Raji (cell line): ENCODE measurements around the gene NEURL4.
A peak's percentile ranks its signal among the peaks of the same experiment; 100 is the strongest.

ENCODE experiments used
- POLR2A ChIP-seq: IDR thresholded peaks from 2 replicates; pipeline ENCODE4 v1.6.1; 2011; ENCODE audit warnings: low read depth, low read length, control low read depth; ENCODE audit not compliant: insufficient read depth

The NEURL4 gene

GRCh38 chr17:7313890-7314718 is 15.0 kb downstream of the NEURL4 start:
- no peak; the same call in 1 of the 2 replicates for TF ChIP-seq POLR2A

DNA sequence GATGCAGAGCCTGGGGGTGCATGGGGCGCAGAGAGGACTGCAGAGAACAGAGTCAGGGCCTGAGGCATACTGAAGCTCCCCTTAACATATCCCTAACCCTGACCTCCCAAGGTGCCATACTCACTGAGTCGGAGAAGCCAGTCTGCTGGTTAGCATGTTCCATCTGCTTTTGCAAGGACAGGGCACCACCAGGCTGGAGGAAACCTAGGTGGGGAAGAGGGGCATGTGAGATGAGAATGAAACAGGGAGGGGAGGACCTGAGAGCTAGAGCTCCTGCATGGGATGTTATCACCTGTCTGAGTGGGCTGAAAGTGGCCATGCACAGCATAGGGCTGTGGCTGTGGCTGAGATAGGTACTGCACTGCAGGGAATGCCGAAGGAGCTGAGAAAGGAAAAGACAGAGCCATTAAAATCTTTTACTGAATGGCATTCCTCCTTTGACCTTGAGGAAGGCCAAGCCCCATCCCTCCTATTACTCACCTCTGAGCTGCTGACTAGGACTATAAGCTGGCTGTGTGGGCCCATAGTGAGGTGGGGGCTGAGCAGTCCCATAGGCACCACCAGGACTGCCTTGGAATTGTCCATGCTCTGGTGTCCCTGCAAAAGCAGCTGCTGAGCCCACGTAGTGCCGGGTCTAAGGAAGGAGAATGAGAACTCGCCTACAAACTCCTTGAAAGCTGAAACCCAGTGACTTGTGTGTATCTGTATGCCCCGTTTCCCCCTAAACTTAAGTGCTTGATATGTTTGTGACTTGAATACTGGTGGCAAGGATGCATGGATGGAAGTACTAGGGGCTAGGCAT is 15.8 kb downstream of the NEURL4 start:
- TF ChIP-seq POLR2A: 0 out of 2 replicates have a peak, but pooled peaks have one; percentile 13

DNA sequence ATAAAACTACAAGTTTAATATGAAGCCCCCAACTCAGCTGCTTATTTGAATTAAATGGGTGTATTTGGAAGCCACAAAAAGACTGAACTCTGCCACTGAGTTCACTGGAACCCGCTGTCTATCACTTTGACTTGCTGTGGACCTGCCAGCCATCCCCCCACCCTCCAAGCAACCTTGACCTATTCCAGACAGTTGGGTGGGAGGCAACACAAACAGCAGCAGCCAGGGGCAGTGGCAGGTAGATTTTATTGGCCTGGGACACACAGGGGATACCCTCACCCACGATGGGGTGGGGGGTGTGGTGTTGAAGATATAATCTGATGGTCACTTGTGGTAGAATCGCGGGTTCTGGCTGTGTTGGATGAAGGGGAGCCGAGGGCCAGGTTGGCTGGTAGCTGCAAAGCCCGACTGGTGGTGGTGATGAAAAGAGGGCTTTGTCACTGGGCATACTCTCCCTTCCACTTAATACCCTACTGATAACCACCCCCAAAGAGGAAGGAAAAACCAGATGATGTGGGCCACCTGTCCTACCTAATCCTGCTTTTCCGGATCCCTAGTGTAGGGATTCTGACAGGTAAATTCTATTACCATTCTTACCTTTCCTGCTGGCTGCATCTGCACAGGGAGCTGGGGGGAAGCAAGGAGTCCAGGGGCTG is 16.6 kb downstream of the NEURL4 start:
- TF ChIP-seq POLR2A: no peak

- TF ChIP-seq POLR2A: no peak
These were observed 17.9 kb downstream of the NEURL4 start for GRCh38 chr17:7311110-7311705.

DNA sequence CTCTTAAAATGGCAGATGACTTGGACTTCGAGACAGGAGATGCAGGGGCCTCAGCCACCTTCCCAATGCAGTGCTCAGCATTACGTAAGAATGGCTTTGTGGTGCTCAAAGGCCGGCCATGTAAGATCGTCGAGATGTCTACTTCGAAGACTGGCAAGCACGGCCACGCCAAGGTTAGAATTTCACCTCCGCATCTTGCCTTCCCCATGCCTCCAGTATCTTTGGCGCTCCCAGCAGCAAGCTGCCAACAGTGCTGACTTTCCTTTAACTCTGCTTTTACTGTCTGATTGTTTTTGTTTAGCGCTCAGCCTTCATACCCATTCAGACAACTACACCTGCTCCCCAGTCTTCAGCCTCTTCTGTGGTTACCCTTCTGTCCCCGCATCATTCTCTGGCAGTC is 19.5 kb downstream of the NEURL4 start:
- TF ChIP-seq POLR2A: no peak

GRCh38 chr17:7308625-7309433 is 20.3 kb downstream of the NEURL4 start:
- TF ChIP-seq POLR2A: peak; percentile 58

DNA sequence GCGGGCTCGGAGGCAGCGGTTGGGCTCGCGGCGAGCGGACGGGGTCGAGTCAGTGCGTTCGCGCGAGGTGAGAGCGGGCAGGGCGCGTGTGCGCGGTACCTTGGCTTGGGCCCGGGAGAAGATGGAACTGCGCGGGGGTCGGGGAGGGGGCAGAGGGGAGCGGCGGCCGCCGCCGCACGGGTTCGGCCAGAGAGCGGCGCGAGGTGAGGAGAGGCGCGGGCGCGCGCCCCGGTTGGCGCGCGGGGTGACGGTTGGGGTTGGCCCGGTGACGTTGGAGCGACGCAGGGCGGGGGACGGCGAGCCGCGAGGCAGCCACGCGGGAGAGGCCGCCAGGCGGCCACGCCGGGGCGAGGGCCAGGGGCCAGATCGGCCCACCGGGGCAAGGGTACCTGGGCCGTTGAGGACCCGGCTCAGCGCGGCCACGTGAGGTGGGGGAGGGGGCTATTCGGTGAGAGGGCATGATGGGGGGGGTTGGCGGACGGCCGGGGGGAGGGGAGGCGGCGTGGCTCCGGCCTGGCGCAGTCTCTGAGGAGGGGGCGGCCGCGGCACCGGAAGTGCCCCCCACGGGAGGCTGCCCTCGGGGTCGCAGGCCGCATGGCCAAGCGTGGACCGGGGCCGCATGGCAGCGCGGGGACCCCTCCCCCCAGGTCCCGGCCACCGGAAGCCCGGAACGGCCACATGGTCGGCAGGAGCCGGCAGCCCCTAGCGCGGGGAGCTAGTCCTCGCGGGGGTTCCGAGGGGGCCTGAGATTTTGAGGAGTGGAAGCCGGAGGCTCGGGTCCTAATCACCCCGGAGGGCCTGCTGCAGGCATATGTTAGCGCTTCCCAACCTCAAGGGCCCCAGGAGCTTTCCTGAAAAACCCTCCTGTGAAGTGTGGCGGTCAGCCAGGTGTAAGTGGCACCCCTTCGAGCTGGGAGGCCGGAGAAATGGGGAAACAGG is 21.2 kb downstream of the NEURL4 start:
- TF ChIP-seq POLR2A: peak; percentile 13

DNA sequence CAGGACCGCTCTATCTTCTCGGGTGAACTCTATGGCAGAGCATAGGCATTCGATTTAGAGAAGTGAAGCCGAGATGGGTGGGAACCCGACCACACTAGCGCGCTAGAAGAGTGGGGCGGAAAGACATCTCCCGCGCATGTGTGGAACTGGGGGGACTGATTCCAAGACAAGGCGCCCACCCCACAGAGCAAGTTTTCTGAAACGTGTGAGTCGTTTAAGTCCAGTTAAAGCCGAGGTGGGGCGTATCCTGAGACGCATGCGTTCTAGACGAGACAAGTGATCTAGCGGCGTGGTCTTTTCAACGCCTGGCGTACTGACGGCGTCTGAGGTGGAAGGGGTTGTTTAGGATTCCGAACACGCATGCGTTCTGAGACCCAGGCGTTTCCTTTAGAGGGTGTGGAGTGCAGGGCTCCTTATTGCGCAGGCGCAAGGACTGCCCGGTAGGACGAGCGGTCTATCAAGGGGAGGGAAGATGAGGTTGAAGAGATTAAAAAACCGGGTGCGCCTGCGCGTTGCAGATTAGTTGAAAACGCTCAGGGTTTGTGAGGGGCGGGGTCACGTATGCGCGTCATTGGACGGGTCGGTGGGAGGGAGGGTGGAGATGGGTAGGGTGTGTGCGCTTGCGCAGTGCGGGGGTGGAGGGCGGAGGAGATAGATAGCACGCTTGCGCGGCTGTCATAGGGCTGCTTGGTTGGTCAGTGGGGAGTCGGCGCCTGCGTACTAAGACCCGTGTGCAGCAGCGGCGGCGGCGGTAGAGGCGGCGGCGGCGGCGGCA is 22.0 kb downstream of the NEURL4 start, which contains the start of gene EIF5A:
Gene EIF5A (plus strand): TSS at position 718 of the 775 bp plus-strand sequence. CDS start 2,008 bp downstream, outside the sequence.
- peak; percentile 84 for TF ChIP-seq POLR2A

- no peak for TF ChIP-seq POLR2A
These were observed 25.0 kb downstream of the NEURL4 start for GRCh38 chr17:7304179-7304578.

- TF ChIP-seq POLR2A: no peak
These were observed 32.8 kb downstream of the NEURL4 start for GRCh38 chr17:7296189-7296861.

GRCh38 chr17:7295230-7296180 is 33.6 kb downstream of the NEURL4 start:
- TF ChIP-seq POLR2A: no peak
